Cerebellar nuclear complex (tissue), 1 donor: Measurements from ENCODE around the gene MINDY4B.
"Not testable (repeated sequence)": the region's sequence is repeated elsewhere in the genome, so short reads cannot be mapped to it uniquely, and the experiment has no call there.

ENCODE experiments used
- DNase-seq, 2 experiments: peaks; one replicate each; lab custom pipeline; 2025; lab: John Stamatoyannopoulos, UW

MINDY4B gene

DNA sequence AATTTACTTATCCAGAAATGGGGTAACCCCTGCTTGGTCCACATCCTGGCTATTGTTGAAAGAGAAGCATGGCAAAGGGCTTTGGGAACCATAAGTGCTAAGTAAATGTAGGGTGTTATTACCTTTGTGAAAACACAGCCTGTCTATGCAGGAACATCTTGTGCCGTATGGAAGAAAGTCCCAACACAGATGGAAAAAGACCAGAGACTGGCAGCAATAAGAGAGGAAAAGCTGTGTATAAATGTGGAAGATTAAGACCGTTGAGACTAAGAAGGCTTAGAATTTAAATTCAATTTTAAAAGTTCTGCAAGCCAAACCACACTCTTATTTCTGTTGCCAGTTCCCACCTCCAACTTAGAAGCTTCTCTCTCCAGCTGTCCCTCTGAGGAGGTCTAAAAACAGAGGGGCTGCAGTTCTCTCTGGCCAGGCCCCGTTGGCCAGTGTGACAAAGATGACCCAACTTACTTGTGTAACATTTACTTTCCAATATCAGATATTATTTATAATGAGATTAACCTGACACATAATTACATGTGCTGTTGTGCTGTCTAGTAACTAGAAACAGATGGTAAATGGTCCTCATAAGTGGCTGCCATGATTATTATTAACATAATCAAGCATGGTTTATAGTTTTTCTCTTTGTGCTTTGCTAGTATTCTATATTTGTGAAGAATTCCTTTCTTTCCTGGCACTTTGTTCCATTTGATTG is 7.0 kb downstream of the MINDY4B start:
- DNase-seq: no peak

DNA sequence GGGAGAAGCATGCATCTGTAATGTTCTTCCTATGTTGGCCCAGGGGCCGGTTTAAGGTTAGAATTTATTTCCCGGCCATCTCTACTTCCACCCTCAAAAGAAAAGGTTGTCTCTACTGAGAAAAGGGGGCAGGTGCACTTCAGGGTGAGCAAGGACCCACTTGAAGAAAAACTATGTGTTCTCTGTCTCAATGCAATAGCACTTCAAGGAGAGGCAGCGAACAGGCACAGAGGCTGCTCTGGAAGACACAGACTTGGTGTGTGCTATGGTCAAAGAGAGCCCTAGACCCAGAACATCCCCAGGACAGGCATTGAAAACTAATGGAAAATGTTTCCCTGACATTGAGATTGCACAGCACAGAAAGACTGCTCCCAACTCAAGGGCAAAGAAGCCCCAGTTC is 7.6 kb downstream of the MINDY4B start:
- DNase-seq: no peak

- DNase-seq: no peak
Measured at GRCh38 chr3:150890831-150891230, 14.4 kb downstream of the MINDY4B start.

GRCh38 chr3:150890295-150890694 is 14.9 kb downstream of the MINDY4B start:
- DNase-seq: no peak

DNA sequence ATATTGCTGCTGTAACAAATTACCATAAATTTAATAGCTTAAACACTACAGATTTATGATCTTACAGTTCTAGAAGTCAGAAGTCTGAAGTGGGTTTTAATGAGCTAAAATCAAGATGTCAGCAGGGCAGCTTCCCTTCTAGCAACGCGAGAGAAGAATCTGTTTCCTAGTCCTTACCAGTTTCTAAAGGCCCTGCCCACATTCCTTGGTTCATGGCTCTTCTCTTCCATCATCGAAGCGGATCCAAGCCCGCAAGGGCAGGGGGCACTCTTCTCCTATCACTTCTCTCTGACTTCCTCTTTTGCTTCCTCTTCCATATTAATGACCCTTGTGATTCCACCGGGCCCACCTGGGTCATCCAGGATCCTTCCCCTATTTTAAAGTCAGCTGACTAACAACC is 16.1 kb downstream of the MINDY4B start:
- no peak for DNase-seq

DNA sequence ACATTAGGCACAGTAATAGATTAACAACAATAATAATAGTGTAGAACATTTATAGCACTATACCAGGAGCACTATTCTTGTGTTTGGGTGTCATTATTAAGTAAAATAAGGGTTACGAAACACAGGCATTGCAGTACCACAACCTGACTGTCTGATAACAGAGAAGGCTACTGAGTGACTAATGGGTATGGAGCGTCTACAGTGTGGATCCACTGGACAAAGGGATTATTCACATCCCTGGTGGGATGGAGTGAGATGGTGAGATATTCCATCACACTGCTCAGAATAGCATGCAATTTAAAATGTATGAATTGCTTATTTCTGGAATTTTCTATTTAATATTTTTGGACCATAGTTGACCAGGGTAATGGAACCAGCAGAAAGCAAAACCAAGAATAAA is 18.2 kb downstream of the MINDY4B start:
- DNase-seq: no peak

- no peak for DNase-seq
Measured at GRCh38 chr3:150885535-150885934, 19.7 kb downstream of the MINDY4B start.

- no peak for DNase-seq
Measured at GRCh38 chr3:150878996-150879575, 26.2 kb downstream of the MINDY4B start.

GRCh38 chr3:150878290-150878689 is 26.9 kb downstream of the MINDY4B start:
- no peak for DNase-seq

DNA sequence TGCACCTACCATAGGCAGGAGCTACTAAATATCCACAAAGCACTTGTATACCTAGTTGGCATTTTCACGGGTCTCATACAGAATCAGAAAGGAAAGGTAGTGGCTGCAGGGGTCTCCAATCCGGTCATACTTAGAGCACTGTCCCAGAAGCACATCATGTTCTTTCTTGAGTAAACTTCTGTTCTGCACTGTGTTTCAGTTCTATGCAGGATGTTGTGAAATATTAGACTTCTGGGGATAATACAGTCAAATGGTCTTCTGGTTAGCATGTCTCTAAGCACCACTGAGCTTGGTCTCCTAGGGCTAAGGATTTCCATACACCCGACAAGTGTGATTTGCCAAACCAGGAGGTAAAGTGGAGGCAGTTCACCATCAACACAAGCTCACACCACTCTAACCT is 27.9 kb downstream of the MINDY4B start:
- DNase-seq: no peak

- DNase-seq: no peak
Measured at GRCh38 chr3:150876611-150877265, 28.5 kb downstream of the MINDY4B start.

DNA sequence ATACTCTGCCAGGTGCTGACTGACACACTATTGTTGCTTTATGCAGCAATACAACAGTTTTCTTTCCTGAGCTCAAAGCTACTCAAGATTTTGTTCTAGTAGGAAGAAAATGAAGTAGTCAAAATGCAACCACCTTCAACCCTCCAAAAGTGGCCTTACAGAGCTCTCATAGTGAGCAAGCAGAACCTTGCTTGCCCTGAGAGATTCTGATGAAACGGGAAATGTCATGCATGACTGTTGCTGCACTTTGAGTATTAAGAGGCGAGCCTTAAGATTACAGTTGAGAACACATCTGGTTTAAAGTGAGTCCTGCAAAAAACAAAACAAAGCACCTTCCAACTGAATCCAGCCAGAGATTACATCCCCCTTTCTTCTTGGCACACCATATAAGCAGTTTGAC is 29.7 kb downstream of the MINDY4B start:
- DNase-seq: no peak

DNA sequence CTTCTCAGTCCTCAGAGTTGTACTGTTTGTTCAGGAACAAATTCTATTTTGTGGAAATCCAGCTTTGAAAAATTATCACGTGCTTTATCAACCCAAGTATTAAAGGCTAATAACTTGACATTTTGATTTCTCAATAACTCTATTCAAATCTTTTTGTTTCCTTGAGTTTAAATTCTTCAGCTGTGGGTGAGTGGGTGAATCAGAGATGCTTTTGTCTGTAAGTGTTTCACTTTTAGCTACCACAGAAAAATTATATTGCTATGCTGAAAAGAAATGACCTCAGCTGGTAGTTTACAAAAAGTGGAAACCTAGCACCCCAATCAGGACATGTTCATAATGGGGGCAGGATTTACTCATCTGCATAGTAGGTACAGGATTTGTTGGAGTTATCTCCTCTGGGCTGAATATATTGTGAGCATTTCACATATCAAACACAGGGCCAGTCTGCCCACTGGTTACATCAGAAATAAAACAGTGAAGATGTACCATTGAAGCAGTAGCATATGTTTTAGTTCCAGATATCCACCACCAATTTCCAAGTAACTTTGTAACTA is 30.5 kb downstream of the MINDY4B start:
- no peak for DNase-seq

- DNase-seq: no peak
Measured at GRCh38 chr3:150871192-150871591, 34.0 kb downstream of the MINDY4B start.

GRCh38 chr3:150870406-150870805 is 34.8 kb downstream of the MINDY4B start:
- DNase-seq: no peak

DNA sequence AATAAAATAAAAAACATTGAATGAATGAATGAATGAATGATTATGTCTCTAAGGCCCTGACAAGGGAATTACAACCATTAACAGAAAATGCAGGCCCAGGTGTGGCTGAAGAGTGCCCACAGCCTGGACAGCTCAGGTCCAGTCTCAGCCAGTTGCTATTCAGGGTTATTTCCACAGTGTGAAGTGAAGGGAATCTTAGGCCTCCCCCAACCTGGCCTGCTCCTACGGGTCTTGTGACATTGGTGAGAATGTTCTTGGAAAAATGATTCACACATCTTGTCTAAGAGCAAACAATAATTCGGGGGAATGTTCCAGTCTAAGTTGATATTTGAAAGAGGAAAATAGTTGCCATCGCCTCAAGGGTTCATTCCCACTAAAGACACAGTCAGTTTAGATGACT is 37.0 kb downstream of the MINDY4B start:
- DNase-seq: no peak

GRCh38 chr3:150867434-150867833 is 37.8 kb downstream of the MINDY4B start:
- no peak for DNase-seq

DNA sequence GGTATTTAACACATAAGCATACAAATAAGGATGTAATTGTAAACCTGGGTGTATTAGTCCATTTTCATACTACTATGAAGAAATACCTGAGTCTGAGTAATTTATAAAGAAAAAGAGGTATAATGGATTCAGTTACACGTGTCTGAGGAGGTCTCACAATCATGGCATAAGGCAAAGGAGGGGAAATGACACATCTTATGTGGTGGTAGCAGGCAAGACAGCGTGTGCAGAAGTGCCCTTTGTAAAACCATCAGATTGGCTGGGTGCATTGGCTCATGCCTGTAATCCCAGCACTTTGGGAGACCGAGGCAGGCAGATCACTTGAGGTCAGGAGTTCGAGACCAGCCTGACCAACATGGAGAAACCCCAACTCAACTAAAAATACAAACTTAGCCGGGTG is 41.3 kb downstream of the MINDY4B start:
- DNase-seq: not testable (repeated sequence)

DNA sequence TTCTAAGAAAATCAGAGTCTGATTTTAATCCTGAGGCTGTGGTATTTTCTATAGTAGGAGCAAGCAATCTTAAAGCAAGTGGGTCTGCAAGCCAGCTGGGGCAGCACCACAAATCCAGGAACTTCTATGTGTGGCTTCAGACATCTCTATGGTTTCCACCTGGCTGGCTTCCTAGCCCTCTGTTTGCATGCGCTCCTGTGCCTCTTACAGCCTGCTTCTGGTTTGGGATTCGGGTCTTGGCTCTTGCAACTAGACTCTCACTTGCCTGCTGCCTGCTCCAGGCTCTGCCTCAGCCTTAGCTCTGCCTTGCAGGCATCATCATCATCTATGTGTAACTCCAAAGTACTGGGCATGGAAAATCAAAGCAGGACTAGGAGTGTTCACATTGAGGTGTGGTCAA is 43.4 kb downstream of the MINDY4B start:
- no peak for DNase-seq

- DNase-seq: not testable (repeated sequence)
Measured at GRCh38 chr3:150857936-150858335, 47.3 kb downstream of the MINDY4B start.

DNA sequence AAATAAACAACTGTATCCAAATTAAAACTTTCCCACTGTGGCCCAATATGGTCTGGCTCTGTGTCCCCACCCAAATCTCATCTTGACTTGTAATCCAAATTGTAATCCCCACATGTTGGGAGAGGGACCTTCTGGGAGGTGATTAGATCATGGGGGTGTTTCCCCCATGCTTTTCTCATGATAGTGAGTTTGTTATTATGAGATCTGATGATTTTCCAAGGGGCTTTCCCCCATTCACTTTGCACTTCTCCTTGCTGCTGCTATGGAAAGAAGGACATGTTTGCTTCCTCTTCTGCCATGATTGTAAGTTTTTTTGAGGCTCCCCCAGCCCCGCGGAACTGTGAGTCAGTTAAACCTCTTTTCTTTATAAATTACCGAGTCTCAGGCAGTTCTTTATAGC is 55.0 kb downstream of the MINDY4B start:
- DNase-seq: no peak

DNA sequence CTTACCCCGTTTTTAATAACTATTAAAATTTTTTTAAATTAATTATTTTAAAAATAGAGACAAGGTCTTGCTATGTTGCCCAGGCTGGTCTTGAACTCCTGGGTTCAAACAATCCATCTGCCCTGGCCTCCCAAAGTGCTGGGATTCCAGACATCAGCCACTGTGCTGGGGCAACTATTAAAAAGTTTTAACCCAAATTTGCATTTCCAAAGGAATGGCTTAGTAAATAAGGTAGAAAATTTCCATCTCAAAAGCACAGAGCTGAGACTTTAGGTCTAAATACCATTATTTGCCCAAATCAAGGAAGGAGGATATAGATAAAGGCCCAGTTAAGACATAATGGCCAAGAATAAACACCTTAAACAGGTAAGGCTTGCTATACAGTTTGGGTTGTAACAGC is 56.4 kb downstream of the MINDY4B start:
- DNase-seq: no peak

- DNase-seq: no peak
Measured at GRCh38 chr3:150847433-150847832, 57.8 kb downstream of the MINDY4B start.
